Measurements from ENCODE around the gene ADGRG6. TPM values are rescaled to one million over a fixed set of nuclear protein-coding genes. Genes with fewer than 3 reads are reported as not detected.

Gene ADGRG6
- total RNA-seq, 1 experiment from 2014 or later = 5.3 TPM

- no peak for TF ChIP-seq ESRRA (CRISPR knock-in tag; IDR thresholded peaks at IDR 0.05; ENCODE audit: borderline replicate concordance)
Observed at GRCh38 chr6:142399739-142400138, 97.9 kb downstream of the ADGRG6 start (continued).

- DNase-seq (ENCODE audit: low spot score) (no peak), ATAC-seq (peak; percentile 91)
- Mint-ChIP-seq H3K4me1 (peaks cover 14% of the 10 kb centered on the region), H3K27ac (no peak overlapping the region), H3K27me3 (ENCODE audit: low read depth) (no peaks in the 10 kb centered on the region; the same call in 1 of the 2 replicates), H3K4me3 (no peak overlapping the region), H3K36me3 (no peaks in the 10 kb centered on the region), H3K9me3 (no peaks in the 10 kb centered on the region)
- TF ChIP-seq CREM (CRISPR knock-in tag; IDR thresholded peaks at IDR 0.05) (no peak), ZNF396 (CRISPR knock-in tag; IDR thresholded peaks at IDR 0.05; ENCODE audit: borderline replicate concordance) (no peak), FOXP1 (CRISPR knock-in tag; IDR thresholded peaks at IDR 0.05; ENCODE audit: borderline replicate concordance) (no peak), SOX15 (CRISPR knock-in tag; IDR thresholded peaks at IDR 0.05) (no peak), NFATC4 (CRISPR knock-in tag; IDR thresholded peaks at IDR 0.05) (no peak)
- CTCF ChIA-PET = no interaction called here
- POLR2A ChIA-PET = no interaction called here
Observed at GRCh38 chr6:142400495-142400894, 98.7 kb downstream of the ADGRG6 start.

- no peaks in the 10 kb centered on the region for H3K36me3 Mint-ChIP-seq
- ATAC-seq = no peak
- ChIA-PET POLR2A (no interaction called here), CTCF (no interaction called here)
- no peaks in the 10 kb centered on the region for H3K9me3 Mint-ChIP-seq
- DNase-seq (ENCODE audit: low spot score) = no peak
- H3K4me3 Mint-ChIP-seq = no peak overlapping the region
- peaks cover 14% of the 10 kb centered on the region for H3K4me1 Mint-ChIP-seq
- no peak for TF ChIP-seq ZNF425 (CRISPR knock-in tag; conservative IDR thresholded peaks at IDR 0.05)
- no peak for TF ChIP-seq GABPB1 (CRISPR knock-in tag; IDR thresholded peaks at IDR 0.05)
- TF ChIP-seq RORB (CRISPR knock-in tag; IDR thresholded peaks at IDR 0.05) = no peak
- TF ChIP-seq JUN (CRISPR knock-in tag; IDR thresholded peaks at IDR 0.05) = no peak
- TF ChIP-seq SMAD4 (CRISPR knock-in tag; IDR thresholded peaks at IDR 0.05) = no peak
- TF ChIP-seq JAZF1 (CRISPR knock-in tag; IDR thresholded peaks at IDR 0.05) = no peak
- TF ChIP-seq USF2 (CRISPR knock-in tag; IDR thresholded peaks at IDR 0.05) = no peak
- TF ChIP-seq ZNF317 (CRISPR knock-in tag; IDR thresholded peaks at IDR 0.05; ENCODE audit: borderline replicate concordance, low read depth) = no peak
- no peak for TF ChIP-seq ERG (CRISPR knock-in tag; IDR thresholded peaks at IDR 0.05)
- no peak for TF ChIP-seq ZNF281 (CRISPR knock-in tag; IDR thresholded peaks at IDR 0.05)
- no peak for TF ChIP-seq CREM (CRISPR knock-in tag; IDR thresholded peaks at IDR 0.05)
- no peak for TF ChIP-seq NFE2L1 (CRISPR knock-in tag; IDR thresholded peaks at IDR 0.05)
- TF ChIP-seq ELF4 (CRISPR knock-in tag; IDR thresholded peaks at IDR 0.05; ENCODE audit: low read depth) = no peak
- TF ChIP-seq NFATC4 (CRISPR knock-in tag; IDR thresholded peaks at IDR 0.05) = no peak
- no peaks in the 10 kb centered on the region; the same call in 1 of the 2 replicates for H3K27me3 Mint-ChIP-seq (ENCODE audit: low read depth)
- H3K27ac Mint-ChIP-seq = no peak overlapping the region
Observed at GRCh38 chr6:142401838-142402237, 100.0 kb downstream of the ADGRG6 start.
